HG02571 (cell line): ENCODE results near the gene EXOC6B.

Experiments used
- ATAC-seq: cut with Tn5 transposase; IDR thresholded peaks from one replicate; pipeline ENCODE4 v1.9.1; 2021; ENCODE audit warnings: mild to moderate bottlenecking, moderate library complexity; ENCODE audit not compliant: unreplicated experiment

Gene EXOC6B

GRCh38 chr2:72141032-72141645, 684.7 kb downstream of the EXOC6B start:
- no peak for ATAC-seq

DNA sequence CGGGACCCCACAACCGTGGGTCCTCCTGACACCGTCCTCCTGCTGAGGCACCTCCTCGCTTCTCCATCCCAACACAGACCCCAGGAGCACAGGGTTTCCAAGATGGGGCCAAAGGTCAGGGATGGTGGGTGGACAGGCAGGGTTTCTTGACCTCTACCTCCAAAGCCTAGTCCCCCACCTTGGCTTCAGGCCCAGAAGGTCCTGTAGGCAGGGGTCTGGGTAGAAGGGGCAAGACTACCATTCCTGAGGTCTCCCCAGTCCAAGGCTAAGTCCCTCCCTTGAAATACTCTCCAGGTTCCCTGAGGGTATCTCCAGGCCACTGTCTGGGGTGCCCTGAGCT, 685.2 kb downstream of the EXOC6B start:
- ATAC-seq = no peak

DNA sequence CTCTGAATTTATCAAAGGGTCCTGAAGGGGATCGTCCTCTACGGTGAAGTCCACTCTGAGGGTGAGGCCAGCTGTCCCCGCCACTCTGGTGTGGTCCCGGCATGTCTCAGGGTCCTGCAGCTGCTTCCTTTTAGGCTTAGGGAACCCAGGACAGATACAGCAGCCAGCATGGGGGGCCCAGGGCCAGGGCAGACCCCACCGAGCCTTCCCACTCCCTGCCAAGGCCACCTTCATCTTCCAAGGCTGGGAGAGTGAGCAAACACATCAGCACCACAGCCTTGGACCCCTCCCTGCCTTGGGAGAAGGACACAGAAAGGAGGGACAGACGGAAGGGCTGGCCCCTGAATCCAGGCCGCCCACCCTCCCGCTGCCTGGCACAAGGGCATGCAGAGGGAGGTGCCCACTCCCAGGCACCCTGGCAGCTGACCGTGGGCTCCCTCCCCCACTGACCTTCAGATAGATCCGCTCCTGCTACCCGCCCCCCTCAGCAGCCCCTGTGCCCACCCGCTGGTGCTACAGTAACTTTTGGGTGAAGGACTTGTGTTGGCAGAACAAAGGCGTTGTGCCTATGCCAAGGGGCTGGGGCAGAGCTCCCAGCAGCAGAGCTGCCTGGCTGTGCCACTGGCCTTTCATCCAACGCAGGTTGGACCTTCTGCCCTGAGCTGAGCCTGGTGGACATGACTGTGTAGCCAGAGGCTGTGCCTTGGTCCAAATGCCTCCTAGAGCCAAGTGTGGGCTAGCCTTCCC, 685.8 kb downstream of the EXOC6B start:
- no peak for ATAC-seq

- no peak for ATAC-seq
Observed at GRCh38 chr2:72139471-72139873, 686.4 kb downstream of the EXOC6B start.

DNA sequence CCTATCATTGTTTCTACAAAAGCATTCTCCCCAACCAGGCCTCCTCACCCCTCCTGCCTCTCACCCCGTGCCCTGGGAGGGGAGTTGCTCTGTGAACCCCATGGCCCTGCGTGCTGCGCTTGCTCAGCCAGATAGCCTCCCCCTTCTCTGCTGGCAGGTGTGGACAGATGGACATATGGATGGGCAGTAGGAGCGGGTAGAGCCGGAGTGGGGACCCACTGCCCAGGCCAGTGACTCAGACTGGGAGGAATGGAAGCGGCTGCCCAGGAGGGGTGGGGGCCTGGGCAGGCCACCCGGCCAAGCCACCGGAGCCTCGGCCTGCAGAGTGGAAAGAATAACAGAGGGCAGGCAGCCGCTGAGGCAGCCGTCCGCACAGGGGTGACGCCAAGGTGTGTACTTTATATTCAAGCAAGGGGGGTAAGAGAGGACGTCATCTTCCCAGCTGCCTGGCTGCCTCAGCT, 686.9 kb downstream of the EXOC6B start:
- no peak for ATAC-seq

GRCh38 chr2:72138011-72138881, 687.6 kb downstream of the EXOC6B start:
- no peak for ATAC-seq

GRCh38 chr2:72137498-72138010, 688.3 kb downstream of the EXOC6B start:
- peak; percentile 77 for ATAC-seq

DNA sequence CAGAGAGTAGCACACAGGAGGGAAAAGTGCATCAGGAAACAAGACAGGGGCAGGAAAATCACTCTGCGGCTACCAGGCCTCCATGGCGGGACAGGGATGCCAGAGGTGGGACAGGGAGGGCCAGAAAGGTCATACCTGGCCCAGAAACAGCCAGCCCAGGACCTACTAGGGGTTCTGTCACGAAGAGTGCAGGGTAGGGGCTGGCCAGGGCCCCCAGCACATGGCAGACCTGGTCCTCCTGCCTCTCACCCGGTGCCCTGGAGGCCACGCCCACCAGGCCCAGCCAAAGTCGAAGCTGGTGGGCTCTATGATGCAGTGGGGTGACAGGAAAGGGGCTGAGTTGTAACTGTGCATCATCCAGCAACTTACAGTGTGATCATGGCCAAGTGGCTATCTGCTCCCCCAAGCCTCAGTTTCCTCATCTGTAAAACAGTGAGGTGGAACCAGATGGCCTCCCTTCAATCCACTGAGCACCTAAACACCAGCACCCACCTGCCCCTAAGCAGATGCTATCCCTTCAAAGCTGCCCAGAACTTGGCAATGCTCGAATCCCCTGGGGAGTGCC, 688.8 kb downstream of the EXOC6B start:
- peak; percentile 16 for ATAC-seq

DNA sequence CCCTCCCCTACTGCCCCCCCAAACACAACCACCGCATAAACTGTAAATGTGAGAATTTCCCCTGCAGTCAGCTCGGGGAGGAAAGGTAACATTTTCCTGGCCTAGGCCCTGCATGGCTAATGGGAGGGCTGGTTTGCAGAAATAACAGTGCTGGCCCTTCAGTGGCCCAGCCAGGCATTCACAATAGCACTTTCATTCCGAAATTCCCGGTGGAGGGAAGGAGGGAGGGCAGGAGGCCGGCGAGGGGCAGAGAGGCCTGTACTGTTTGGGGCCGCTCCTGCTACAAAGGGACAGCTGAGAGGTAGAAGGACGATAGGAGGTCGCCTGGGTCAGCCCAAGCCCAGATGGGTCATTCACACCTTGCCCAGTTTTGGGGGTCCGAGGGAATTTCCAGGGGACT, 689.5 kb downstream of the EXOC6B start:
- ATAC-seq = no peak

- no peak for ATAC-seq
Observed at GRCh38 chr2:72135921-72136320, 689.9 kb downstream of the EXOC6B start.

GRCh38 chr2:72134997-72135800, 690.6 kb downstream of the EXOC6B start:
- ATAC-seq = no peak

- no peak for ATAC-seq
Observed at GRCh38 chr2:72134408-72134996, 691.3 kb downstream of the EXOC6B start.

GRCh38 chr2:72133721-72134407, 692.0 kb downstream of the EXOC6B start:
- ATAC-seq = no peak

DNA sequence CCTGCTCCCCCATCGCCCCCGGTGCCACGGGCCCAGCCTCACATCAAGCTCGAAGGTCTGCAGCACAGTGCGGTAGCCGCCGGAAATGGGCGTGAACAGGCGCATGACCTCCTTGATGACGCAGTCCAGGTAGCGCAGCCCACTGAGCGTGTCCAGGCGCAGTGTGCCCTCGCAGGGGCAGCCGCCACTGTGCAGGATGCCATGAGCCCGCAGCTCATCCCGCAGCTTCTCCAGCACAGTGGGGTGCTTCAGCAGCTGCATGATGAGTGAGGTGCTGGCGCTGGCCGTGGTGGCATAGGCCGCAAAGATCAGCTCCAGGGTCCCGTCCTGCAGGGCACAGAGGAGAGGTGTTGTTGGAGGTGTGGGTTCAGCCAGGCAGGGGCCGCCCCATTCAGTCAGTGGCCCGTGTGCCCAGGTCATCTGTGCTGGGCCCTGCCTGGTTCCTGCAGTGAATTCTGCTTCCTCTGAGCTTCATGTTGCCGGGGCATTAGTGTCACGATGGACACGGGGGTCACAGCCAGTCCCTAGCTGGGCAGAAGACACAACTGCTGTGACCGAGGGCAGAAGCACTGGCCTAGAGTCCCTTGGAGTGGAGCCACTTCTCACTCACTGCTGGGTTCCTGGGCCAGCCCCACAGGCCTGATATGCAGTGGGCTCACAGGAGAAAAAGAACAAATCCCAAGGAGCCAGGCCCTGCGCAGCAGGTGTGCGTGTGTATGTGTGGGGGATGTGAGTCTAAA, 692.7 kb downstream of the EXOC6B start:
- ATAC-seq = no peak

GRCh38 chr2:72131916-72132841, 693.7 kb downstream of the EXOC6B start:
- no peak for ATAC-seq

- no peak for ATAC-seq
Observed at GRCh38 chr2:72131371-72131891, 694.4 kb downstream of the EXOC6B start.

GRCh38 chr2:72130659-72131360, 695.0 kb downstream of the EXOC6B start:
- no peak for ATAC-seq
